GM19193 (cell line): ENCODE results near the gene ATF4.

ENCODE experiments used
- POLR2A ChIP-seq: IDR thresholded peaks from 4 replicates; pipeline ENCODE4 v1.6.1; 2011; ENCODE audit not compliant: insufficient read depth, insufficient read length; ENCODE audit errors: extremely low read depth

ATF4 gene

DNA sequence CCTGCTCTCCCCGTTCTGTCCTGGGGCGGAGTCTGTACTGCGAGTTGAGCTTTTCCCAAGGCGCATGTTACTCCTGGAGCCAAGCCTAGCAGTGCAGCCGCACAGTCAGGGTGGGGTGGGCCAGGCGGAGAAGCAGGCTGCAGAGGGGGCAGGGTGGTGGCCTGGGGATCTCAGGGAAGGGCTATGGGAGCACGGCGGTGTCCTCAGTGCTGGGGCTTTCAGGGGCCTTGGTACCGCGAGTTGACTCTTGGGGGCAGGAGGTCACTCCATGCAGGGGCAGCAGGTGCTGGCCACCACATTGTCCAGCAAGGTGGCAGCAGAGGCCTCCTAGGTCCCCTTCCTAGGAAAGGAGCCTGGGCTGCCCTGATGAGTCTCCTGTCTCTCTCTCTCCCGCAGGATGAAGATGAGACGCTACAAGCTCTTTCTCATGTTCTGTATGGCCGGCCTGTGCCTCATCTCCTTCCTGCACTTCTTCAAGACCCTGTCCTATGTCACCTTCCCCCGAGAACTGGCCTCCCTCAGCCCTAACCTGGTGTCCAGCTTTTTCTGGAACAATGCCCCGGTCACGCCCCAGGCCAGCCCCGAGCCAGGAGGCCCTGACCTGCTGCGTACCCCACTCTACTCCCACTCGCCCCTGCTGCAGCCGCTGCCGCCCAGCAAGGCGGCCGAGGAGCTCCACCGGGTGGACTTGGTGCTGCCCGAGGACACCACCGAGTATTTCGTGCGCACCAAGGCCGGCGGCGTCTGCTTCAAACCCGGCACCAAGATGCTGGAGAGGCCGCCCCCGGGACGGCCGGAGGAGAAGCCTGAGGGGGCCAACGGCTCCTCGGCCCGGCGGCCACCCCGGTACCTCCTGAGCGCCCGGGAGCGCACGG, 33.2 kb upstream of the ATF4 start:
- TF ChIP-seq POLR2A = no peak

DNA sequence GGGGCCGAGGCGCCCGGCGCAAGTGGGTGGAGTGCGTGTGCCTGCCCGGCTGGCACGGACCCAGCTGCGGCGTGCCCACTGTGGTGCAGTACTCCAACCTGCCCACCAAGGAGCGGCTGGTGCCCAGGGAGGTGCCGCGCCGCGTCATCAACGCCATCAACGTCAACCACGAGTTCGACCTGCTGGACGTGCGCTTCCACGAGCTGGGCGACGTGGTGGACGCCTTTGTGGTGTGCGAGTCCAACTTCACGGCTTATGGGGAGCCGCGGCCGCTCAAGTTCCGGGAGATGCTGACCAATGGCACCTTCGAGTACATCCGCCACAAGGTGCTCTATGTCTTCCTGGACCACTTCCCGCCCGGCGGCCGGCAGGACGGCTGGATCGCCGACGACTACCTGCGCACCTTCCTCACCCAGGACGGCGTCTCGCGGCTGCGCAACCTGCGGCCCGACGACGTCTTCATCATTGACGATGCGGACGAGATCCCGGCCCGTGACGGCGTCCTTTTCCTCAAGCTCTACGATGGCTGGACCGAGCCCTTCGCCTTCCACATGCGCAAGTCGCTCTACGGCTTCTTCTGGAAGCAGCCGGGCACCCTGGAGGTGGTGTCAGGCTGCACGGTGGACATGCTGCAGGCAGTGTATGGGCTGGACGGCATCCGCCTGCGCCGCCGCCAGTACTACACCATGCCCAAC, 32.4 kb upstream of the ATF4 start:
- TF ChIP-seq POLR2A = no peak

- no peak for TF ChIP-seq POLR2A
These were observed 31.7 kb upstream of the ATF4 start for GRCh38 chr22:39488563-39489083.

- TF ChIP-seq POLR2A = no peak
These were observed 31.0 kb upstream of the ATF4 start for GRCh38 chr22:39489094-39490068.

GRCh38 chr22:39490135-39490798, 30.1 kb upstream of the ATF4 start:
- no peak for TF ChIP-seq POLR2A

GRCh38 chr22:39490966-39491680, 29.2 kb upstream of the ATF4 start:
- no peak for TF ChIP-seq POLR2A

DNA sequence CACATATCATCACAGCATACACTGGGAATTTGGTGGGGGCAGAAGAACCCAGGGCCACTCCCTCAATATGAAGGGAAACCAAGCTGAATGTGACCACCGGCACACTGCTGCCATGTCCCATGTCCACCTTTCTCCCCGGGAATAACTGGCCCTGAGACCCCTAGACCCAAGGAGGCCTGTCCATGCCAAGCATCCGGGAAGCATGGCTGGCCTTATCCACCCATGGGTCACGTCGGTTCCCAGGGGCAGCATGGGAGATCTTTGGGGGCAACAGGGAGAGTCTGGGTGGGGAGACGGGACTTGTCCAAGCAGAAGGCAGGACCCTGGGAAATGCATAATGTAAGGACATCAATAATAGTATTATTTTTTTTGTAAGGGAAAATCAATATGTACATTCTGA, 28.7 kb upstream of the ATF4 start:
- TF ChIP-seq POLR2A = no peak

DNA sequence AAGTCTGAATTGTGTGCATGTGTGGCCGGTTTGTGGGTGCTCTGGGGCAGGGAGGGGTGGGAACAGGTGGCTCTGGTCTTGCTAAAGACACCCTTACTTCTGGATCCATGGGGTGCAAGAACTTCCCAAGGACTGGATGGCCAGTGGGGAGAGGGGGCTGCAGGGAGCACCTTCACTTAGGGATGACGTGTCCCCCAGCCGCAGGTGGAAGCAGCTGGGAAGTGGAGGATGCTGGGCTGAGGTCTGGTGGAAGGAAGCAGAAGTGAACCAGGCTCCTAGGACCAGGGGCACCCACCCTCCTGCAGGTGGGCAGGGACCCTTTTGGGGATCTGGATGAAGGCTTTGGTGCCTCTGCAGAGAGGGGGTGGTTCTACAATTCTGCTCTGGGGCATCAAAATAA, 28.2 kb upstream of the ATF4 start:
- TF ChIP-seq POLR2A = no peak

DNA sequence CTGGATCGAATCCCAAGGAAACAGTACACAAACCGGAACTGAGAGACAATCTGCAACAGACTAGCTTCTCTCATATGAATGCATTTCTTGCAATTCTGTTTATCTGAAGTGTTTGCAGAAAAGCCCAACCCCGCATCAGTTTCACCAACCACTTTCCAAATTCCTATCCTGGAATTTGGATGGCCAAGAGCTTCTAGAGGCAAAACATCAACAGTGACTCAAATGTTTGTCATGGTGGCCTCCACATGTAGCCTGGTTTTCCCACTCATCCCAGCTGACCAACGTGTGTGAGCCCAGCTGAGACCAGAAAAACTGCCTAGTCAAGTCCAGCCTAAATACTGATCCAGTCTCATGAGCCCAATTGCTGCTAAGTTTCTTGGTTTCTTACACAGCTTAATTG, 26.6 kb upstream of the ATF4 start:
- TF ChIP-seq POLR2A = no peak

DNA sequence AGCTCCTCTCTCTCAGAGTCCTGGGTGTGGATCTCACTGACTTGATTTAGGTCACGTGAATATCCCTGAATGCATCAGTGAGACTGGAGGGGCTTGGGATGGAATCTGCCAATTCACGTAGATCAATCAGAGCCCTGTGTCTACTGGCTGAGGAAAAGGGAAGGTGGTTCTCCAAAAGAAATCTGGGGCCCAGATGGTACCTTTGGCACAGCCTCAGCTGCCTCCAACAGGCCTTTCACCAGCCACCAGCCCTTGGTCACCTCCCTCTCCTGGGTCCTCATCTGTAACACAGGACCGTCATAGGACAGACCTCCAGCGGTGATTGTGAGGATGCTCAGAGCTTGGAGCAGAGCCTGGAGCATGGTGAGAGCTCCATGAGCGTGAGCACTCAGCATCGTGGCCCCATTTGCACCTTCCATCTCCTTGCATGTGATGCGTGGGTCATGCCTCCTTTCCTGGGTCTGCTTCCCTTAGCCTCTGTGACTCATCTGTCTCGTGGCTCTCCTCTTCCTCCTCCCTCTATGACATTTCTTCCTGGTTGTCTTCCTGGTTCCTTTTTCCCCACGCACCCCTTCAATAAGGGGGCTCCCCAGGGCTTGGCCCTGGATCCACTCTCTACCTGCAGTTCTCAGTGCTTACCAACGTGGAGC, 25.8 kb upstream of the ATF4 start:
- no peak for TF ChIP-seq POLR2A

- no peak for TF ChIP-seq POLR2A
These were observed 24.1 kb upstream of the ATF4 start for GRCh38 chr22:39496131-39496838.

GRCh38 chr22:39497429-39497828, 22.9 kb upstream of the ATF4 start:
- TF ChIP-seq POLR2A = no peak

- no peak for TF ChIP-seq POLR2A
These were observed 22.0 kb upstream of the ATF4 start for GRCh38 chr22:39498368-39498767.

DNA sequence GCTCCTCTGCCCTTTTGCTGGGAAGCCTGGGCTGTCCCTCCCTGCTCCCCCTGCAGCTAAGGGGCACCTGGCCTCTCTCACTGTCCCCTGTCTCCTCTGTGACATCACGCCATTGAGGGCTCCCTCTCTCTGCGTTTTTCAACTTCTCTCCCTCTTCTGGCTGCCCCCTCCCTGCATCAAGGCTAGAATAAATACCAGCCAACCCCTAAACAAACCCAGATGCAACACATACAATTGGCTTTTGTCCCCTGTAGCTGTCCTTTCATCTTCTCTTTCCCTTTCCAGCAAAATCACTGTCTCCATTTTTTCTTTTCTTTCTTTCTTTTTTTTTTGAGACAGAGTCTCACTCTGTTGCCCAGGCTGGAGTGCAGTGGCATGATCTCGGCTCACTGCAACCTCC, 21.6 kb upstream of the ATF4 start:
- no peak for TF ChIP-seq POLR2A
